ENCODE data around the gene TMEM131. TPM values are rescaled to one million over a fixed set of nuclear protein-coding genes. Genes with fewer than 3 reads are reported as not detected.

Gene TMEM131
- 12.3 and 13.5 TPM in 2 replicates for total RNA-seq

GRCh38 chr2:97995734-97996624 is at the start of gene TMEM131:
Gene TMEM131 (minus strand): TSS chr2:97995948. CDS start chr2:97995662, 286 bp downstream.

GRCh38 chr2:97713296-97714083 is 282.3 kb downstream of the TMEM131 start, which contains the start of gene ZAP70:
Gene ZAP70 (plus strand): TSS chr2:97713576. CDS start chr2:97724037, 10,461 bp downstream.

Other genes starting within 250 kb of the TMEM131 start
- under 0.01 TPM in 1 of 2 replicates, not detected in the other for gene VWA3B, start 91.2 kb upstream of the TMEM131 start, total RNA-seq